HG03342 (cell line): ENCODE data around the gene TST.

Experiments
- ATAC-seq: cut with Tn5 transposase; IDR thresholded peaks from one replicate; pipeline ENCODE4 v1.9.1; 2021; ENCODE audit warnings: mild to moderate bottlenecking, moderate library complexity; ENCODE audit not compliant: unreplicated experiment

The TST gene

DNA sequence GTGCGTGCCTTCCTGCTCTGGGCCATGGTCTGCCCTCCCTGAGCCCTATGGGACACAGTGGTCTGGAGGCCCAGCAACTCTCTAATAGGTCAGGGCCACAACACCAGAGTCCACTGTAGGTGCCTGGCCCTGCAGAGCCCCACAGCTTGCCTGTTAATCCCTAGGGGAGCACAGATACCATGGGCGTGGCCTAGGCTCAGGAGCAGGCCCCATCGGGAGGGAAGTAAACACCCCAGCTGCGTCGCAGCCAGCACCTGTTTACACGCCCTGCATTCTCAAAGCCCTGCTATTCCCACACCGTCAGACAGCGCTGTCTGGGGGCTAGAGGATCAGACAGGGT lies 34.8 kb upstream of the TST start:
- no peak for ATAC-seq

- no peak for ATAC-seq
Observed at GRCh38 chr22:37053310-37054055, 34.2 kb upstream of the TST start.

DNA sequence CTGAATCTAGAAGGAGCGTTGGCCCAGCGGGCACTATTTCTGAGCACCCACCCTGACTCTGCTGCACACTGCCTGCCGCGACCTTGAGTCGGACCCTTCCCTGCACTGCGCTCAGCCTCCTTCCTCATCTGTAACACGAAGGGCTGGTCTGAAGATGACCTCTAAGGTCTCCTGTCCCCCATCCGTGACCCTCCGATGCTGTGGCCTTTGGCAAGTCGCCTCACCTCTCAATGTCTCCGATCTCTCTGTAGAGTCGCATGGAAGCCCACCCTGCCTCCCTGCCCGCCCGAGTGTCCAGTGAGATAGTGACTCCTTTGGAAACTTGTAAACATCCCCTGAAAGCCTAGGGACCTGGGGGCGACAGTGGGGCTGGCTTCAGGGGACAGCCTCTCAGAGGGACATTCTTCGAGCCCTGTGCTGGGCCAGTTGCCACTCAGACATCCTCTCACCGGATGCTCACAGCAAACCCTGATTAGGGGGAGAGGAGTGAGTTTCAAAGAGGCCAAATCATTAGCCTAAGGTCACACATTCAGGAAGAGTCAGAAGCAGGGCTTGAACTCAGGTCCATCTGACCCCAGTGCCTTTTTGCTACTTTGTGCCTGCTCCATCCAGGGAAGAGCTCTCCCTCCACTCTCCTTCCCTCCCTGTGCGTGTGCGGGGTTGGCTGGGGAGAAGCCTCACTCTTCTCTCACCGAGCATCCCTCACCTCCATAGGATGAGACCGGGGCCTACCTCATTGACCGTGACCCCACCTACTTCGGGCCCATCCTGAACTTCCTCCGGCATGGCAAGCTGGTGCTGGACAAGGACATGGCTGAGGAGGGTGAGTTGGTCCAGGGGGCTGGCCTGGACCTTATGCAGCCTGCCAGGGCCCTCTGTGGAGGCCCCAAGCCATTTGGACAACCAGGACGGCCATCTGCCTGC lies 33.4 kb upstream of the TST start:
- ATAC-seq: no peak

DNA sequence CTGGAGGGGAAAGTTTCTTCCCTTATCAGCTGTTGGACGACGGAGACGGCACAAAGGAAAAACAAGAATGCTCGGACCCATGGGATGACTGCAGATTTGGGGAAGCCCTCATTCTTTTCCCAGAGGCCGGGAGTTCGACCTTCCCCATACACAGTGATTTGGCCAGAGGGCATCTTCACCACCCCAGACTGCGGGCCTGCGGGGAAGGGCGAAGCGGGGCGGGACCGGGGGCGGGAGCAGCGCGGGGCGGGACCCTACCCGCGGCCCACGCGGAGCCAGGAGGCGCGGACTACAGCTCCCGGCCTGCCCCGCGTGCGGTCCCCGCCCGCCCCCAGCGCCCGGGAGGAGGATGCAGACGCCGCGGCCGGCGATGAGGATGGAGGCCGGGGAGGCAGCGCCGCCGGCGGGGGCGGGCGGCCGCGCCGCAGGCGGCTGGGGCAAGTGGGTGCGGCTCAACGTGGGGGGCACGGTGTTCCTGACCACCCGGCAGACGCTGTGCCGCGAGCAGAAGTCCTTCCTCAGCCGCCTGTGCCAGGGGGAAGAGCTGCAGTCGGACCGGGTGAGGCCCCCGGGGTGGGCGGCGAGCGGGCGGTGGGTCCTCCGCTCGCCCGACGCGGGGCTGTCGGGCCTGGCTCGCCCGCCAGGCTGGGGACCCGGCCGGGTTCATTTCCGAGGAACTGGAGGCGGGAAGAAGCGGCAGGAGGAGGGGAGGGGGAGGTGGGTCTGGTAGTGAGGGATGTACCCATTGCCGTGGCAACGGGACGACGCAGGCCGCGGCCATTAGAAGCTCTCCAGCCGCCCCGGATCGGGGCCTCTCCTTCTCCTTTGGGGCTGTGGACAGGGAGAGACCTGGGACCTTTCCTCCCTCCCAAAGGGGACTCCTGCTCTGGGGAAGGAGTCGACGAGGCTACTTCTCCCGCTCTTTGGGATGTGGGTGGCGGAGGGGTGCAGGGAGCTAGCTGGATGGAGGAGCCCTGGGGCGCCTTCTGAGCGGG lies 32.4 kb upstream of the TST start, which contains the start of gene KCTD17:
TSS of gene KCTD17 (plus strand) at position 352 of the 995 bp plus-strand sequence. CDS start at position 371, 19 bp downstream.
- ATAC-seq: peak; percentile 80

DNA sequence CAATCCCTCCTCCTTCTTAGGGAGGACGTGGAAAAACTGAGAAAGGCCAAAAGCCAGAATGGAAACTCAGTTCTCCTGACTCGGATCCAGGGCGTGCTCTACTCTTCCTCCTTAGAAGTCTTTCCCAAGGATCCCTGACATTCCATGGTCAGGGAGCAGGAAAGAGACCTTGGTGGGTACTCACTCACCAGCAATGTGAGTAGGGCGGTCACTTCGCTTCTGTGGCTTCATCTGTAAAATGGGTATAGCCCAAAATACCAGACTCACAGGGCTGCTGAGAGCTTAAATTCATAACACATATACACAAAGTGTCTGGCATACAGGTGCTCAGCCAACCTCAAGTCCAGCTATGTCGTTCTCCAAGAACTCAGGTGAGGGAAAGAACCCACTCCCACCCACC lies 31.7 kb upstream of the TST start:
- ATAC-seq: no peak

DNA sequence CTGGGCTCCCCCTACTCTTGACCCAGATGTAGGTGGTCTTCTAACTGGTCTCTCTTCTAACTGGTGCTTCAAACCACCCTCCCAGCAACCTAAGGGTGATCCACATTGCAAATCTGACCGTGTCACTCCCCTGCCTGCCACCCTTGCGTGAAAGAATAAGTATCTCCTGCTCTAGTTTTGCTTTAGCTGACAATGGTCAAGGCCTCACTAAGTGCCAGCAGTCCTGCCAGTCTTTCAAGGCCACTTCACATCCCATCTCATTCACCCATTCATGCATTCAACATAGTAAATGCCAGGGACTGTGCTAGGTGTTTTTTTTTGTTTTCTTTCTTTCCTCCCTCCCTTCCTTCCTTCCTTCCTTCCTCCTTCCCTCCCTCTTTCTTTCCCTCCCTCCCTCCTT lies 30.0 kb upstream of the TST start:
- no peak for ATAC-seq

DNA sequence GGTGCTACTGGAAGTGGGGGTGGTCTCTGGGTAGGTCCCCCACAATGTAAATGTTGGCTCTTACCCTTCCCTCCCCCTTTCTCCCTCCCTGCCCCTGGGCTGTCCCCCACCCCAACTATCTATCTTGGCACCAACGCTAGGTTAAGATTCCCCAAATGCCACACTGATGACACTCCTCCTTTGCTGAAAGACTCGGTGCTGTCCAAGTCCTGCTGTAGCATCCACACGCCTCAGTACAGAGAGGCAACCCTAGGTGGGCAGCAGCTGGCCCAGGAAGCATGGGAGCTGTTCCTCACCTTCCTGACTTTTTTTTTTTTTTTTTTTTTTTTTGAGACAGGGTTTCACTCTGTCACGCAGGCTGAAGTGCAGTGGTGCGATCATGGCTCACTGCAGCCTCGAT lies 28.9 kb upstream of the TST start:
- no peak for ATAC-seq

DNA sequence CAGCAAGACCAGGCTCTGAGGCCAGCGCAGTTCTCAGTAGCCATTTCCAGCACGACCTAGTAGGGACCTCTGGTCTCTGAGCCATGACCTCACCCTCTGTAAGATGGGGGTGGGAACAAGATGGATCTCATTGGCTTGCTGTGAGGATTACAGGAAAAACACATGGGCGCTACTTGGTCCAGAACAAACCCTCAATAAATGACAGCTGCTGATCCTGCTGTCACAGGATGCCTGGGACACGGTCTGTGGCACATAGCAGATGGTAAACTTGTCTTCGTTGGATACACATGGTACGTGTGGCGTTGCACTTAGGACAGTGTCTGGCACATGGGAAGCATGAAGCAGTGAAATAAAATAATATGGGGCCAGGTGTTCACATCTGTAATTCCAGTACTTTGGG lies 27.8 kb upstream of the TST start:
- no peak for ATAC-seq

GRCh38 chr22:37046589-37046988 lies 27.3 kb upstream of the TST start:
- ATAC-seq: no peak

DNA sequence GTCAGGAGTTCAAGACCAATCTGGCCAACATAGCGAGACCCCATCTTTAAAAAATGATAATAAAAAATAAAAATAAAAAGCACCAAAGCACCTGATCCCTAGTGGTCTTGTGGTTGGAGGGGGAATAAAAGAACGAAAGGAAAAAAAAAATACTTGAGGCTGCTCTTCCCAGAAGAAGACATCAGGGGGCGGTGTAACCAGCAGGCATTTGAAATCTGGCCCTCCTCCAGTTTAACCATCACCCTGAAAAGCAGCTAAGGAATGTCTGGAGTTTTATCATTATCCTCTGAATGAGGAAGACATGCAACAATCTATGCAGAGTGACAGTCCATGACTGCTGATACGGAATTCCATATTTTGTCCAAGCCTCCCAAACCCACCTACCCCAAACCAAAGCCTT lies 26.7 kb upstream of the TST start:
- ATAC-seq: no peak

DNA sequence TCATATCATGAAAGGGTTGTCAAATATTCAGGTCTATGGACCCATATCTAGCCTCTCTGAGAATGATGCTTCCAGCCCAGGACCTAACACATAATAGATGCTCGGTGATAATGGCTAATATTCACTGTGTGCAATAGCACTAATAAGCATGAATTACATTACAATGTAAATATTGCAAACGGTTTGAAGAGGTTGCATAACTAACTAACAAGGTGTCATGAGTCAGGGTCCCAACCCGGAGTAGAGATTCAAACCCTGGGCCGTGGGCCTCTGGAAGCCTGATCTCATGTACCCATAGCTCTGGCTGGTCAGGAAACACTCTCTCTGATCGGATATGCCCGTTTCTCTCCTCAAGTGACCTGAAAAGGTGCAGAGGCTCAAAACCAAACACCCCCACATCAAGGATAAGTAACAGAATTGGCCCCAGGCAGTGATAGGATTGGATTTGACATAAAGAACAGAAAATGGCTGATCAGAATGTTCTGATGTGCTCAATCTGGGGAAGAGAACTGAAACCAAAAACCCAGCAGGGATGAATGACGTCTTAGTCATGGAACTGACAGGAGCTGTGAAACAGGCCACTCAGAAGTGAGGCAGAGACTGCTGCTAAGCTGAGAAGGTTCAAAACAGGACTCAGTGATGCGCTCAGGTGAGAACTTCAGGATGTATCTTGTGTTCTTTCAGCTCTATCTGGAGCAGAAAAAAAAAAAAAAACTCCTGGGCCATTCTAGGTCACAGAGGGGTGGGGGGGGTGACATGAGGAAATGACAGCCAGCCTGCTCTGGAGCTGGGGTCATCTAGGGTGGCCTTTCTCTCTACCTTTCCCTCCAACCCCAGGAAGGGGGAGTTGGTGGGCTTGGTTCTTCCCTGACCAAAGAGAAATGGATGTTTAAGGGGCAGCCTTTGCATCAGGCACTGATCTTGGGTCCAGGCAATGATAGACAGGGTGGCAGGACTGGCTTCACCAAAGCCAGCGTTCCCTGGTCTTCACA lies 25.7 kb upstream of the TST start:
- ATAC-seq: no peak

DNA sequence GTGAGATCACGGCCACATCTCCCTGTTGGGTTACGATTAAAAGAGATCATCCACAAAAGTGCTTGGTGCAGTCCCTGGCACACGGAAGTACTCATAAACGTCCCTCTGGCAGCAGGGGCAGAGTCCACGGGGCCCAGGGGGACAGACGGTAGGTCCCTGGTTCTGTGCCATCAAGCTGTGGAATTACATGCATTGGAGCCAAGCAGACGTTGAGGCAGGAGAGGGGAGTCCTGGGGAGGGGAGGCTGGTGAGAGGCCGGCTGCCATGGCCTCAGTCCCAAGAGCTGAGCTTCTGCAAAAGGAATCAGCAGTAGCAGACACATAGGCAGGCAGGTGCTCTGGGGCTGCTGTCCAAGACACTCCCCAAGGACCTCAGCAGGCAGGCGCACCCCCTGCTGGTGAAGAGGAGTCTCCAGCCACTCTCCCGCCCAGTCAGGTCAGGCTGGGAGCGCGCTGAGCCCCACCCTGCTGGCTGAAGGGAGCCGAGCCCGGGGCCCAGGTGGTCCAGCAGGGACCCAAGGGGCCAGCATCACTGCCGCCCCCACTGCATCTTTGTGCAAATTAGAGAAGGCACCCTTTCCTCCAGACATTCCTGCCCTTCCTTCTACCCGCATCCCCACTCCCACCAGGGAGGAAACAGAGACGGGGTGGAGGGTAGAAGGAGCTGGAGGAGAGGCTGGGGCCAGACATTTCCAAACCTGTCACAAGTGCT lies 24.7 kb upstream of the TST start:
- peak; percentile 74 for ATAC-seq

GRCh38 chr22:37043209-37043827 lies 24.1 kb upstream of the TST start:
- no peak for ATAC-seq

GRCh38 chr22:37039466-37039865 lies 20.2 kb upstream of the TST start:
- no peak for ATAC-seq

GRCh38 chr22:37037669-37038068 lies 18.4 kb upstream of the TST start:
- no peak for ATAC-seq

DNA sequence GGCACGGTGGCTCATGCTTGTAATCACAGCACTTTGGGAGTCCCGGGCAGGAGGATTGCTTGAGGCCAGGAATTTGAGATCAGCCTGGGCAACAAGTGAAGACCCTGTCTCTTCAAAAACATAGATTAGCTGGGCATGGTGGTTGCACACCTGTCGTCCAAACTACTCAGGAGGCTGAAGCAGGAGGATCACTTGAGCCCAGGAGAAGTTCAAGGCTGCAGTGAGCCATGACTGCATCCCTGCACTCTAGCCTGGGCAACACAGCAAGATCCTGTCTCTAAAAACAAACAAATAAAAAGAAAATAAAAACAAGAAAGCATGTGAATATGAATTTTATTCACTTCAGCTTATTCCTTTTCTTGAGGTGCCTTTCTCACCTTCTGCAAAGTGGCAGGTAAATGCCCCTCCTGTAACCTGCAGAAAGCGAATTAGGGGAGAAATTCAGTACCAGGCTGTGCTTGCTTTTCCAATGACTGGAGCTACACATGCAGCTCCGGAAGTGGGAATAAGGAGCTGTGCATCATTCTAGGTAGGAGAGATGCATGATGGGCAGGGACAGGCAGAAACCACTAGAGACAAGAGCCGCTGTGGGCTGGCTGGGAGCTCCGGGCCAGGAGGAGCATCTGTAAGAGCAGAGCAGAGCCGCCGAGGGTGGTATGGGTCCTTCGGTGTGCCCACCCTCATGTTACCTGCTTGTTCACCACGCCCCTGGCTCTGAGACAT lies 17.6 kb upstream of the TST start:
- no peak for ATAC-seq

- ATAC-seq: no peak
Observed at GRCh38 chr22:37033605-37034430, 14.6 kb upstream of the TST start.
